A673 (cell line): ENCODE data around the gene COL5A1. TPM values are rescaled to one million over a fixed set of nuclear protein-coding genes. Genes with fewer than 3 reads are reported as not detected.

Source experiments
- BruUV-seq: library from RNA; stranded (reverse); fragments of 400-500 nt; replicated peaks from 2 replicates; lab custom pipeline; 2021; lab: Mats Ljungman, UMichigan
- CTCF ChIA-PET: fragments of 300-600 bp; sonication (Branson Sonifier 250); formaldehyde crosslinking; loops from one replicate; lab custom pipeline; 2022; ENCODE audit warnings: antibody characterized with exemption; lab: Charles Lee
- POLR2A ChIA-PET: fragments of 300-600 bp; sonication (Branson Sonifier 250); formaldehyde crosslinking; loops from one replicate; lab custom pipeline; 2022; ENCODE audit warnings: antibody characterized with exemption; ENCODE audit not compliant: low non-redundant PET; lab: Charles Lee
- DNase-seq: peaks from one replicate; pipeline ENCODE4 v3.0.0-alpha.2; 2015; ENCODE audit warnings: low spot score
- H3K27ac ChIP-seq: fragments of 200-600 bp; sonication (generic); 2 replicates; pipeline ENCODE4 v1.5.1; 2016; ENCODE audit warnings: mixed run types, low read depth, mild to moderate bottlenecking, mixed read lengths, antibody characterized with exemption, low read length; ENCODE audit not compliant: poor library complexity, severe bottlenecking
- H3K27me3 ChIP-seq: fragments of 200-600 bp; sonication (generic); replicated peaks from 2 replicates; pipeline ENCODE4 v1.6.1; 2017; ENCODE audit warnings: mixed run types, low read depth, mild to moderate bottlenecking, mixed read lengths, antibody characterized with exemption, low read length; ENCODE audit not compliant: insufficient read depth, poor library complexity
- H3K36me3 ChIP-seq: fragments of 200-600 bp; sonication (generic); 2 replicates; pipeline ENCODE4 v1.6.1; 2016; ENCODE audit warnings: mixed run types, mild to moderate bottlenecking, mixed read lengths, antibody characterized with exemption, low read length; ENCODE audit not compliant: insufficient read depth, poor library complexity, severe bottlenecking
- H3K4me1 ChIP-seq: fragments of 200-600 bp; sonication (generic); 2 replicates; pipeline ENCODE4 v1.6.1; 2017; ENCODE audit warnings: mixed run types, mild to moderate bottlenecking, mixed read lengths, antibody characterized with exemption, low read length; ENCODE audit not compliant: insufficient read depth, poor library complexity, severe bottlenecking
- H3K4me3 ChIP-seq: fragments of 200-600 bp; sonication (generic); 2 replicates; pipeline ENCODE4 v1.5.1; 2016; ENCODE audit warnings: low read depth, mixed run types, mild to moderate bottlenecking, mixed read lengths, low read length; ENCODE audit not compliant: poor library complexity, severe bottlenecking
- H3K9me3 ChIP-seq: fragments of 200-600 bp; sonication (generic); 2 replicates; pipeline ENCODE4 v1.6.1; 2016; ENCODE audit warnings: mixed run types, low read depth, mild to moderate bottlenecking, mixed read lengths, antibody characterized with exemption, low read length; ENCODE audit not compliant: poor library complexity, severe bottlenecking
- CTCF ChIP-seq: fragments of 300-800, 200-600 bp; sonication (generic); conservative IDR thresholded peaks from 2 replicates; pipeline ENCODE4 v1.5.1; 2017; ENCODE audit warnings: low read depth, mild to moderate bottlenecking, antibody characterized with exemption, low read length, moderate library complexity, mixed read lengths
- EZH2 ChIP-seq: fragments of 200-600 bp; sonication (generic); IDR thresholded peaks from 2 replicates; pipeline ENCODE4 v1.6.1; 2017; ENCODE audit warnings: borderline replicate concordance, low read depth, mild to moderate bottlenecking, mixed read lengths, antibody characterized with exemption, low read length; ENCODE audit not compliant: poor library complexity, severe bottlenecking
- intact Hi-C: fragments of 100-400 bp; cut with micrococcal nuclease; formaldehyde crosslinking; loops from one replicate; pipeline ENCODE4 v1.10.0; 2022; ENCODE audit not compliant: unreplicated experiment
- total RNA-seq: library from RNA; stranded (reverse); gene quantifications from 2 replicates; pipeline ENCODE4 v1.2.3, GENCODE V29; 2021

Gene COL5A1
- total RNA-seq, 1 experiment from 2014 or later, result 33.6 TPM

GRCh38 chr9:134624137-134624591 lies 17.4 kb upstream of the COL5A1 start:
- Histone ChIP-seq H3K4me3 (no peak overlapping the region), H3K4me1 (peaks cover 21% of the 10 kb centered on the region), H3K36me3 (no peaks in the 10 kb centered on the region), H3K27ac (no peak overlapping the region), H3K9me3 (no peaks in the 10 kb centered on the region), H3K27me3 (no peaks in the 10 kb centered on the region)
- no peak for TF ChIP-seq EZH2
- TF ChIP-seq CTCF, result no peak
- BruUV-seq, result no TSS peak
- POLR2A ChIA-PET, result no interaction called here
- DNase-seq, result no peak
- intact Hi-C loops, result no loop called here
- CTCF ChIA-PET, result no interaction called here

GRCh38 chr9:134624621-134625181 lies 16.9 kb upstream of the COL5A1 start:
- intact Hi-C loops, result no loop called here
- no peak for DNase-seq
- Histone ChIP-seq H3K27ac (no peak overlapping the region), H3K9me3 (no peaks in the 10 kb centered on the region), H3K36me3 (no peaks in the 10 kb centered on the region), H3K4me1 (peaks cover 21% of the 10 kb centered on the region), H3K27me3 (no peaks in the 10 kb centered on the region), H3K4me3 (no peak overlapping the region)
- CTCF ChIA-PET, result no interaction called here
- POLR2A ChIA-PET, result no interaction called here
- TF ChIP-seq EZH2, result no peak
- TF ChIP-seq CTCF, result no peak
- no TSS peak for BruUV-seq

GRCh38 chr9:134625361-134626068 lies 16.1 kb upstream of the COL5A1 start:
- H3K36me3 ChIP-seq, result no peaks in the 10 kb centered on the region
- no peak for DNase-seq
- no peaks in the 10 kb centered on the region for H3K9me3 ChIP-seq
- H3K27me3 ChIP-seq, result no peaks in the 10 kb centered on the region
- BruUV-seq, result no TSS peak
- peak overlapping the region; percentile 52 for H3K27ac ChIP-seq
- H3K4me1 ChIP-seq, result peaks cover 21% of the 10 kb centered on the region
- POLR2A ChIA-PET, result no interaction called here
- intact Hi-C loops, result no loop called here
- CTCF ChIA-PET, result no interaction called here
- no peak overlapping the region for H3K4me3 ChIP-seq
- TF ChIP-seq EZH2 (no peak), CTCF (no peak)
